GM12872 (cell line): ENCODE measurements around the gene DDI2.

Source experiments
- TF ChIP-seq, protein P1 (sequence below): IDR thresholded peaks from 3 replicates; pipeline ENCODE4 v1.5.1; 2011; ENCODE audit warnings: low read depth, mild to moderate bottlenecking, low read length, moderate library complexity; ENCODE audit not compliant: insufficient read depth

Gene DDI2

DNA sequence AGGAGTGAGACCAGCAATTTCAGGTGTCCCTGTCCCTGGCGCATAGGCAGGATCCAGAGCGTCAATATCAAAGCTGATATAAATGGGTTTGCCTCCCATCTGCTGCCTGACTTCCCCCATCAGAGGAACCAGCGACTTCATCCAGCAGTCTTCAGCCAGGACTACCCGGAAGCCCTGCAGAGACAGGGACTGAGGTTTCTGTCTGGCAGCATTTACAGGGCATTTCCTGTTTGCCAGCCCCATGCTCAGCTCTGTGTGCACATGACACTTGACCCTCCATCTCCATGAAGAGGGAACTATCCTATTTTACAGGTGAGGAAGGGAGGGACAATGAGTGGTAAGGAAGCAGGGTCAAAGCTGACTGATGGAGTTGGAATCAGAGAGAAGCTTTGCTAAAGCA is 39.6 kb upstream of the DDI2 start:
- TF ChIP-seq, protein P1, sequence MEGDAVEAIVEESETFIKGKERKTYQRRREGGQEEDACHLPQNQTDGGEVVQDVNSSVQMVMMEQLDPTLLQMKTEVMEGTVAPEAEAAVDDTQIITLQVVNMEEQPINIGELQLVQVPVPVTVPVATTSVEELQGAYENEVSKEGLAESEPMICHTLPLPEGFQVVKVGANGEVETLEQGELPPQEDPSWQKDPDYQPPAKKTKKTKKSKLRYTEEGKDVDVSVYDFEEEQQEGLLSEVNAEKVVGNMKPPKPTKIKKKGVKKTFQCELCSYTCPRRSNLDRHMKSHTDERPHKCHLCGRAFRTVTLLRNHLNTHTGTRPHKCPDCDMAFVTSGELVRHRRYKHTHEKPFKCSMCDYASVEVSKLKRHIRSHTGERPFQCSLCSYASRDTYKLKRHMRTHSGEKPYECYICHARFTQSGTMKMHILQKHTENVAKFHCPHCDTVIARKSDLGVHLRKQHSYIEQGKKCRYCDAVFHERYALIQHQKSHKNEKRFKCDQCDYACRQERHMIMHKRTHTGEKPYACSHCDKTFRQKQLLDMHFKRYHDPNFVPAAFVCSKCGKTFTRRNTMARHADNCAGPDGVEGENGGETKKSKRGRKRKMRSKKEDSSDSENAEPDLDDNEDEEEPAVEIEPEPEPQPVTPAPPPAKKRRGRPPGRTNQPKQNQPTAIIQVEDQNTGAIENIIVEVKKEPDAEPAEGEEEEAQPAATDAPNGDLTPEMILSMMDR = no peak

DNA sequence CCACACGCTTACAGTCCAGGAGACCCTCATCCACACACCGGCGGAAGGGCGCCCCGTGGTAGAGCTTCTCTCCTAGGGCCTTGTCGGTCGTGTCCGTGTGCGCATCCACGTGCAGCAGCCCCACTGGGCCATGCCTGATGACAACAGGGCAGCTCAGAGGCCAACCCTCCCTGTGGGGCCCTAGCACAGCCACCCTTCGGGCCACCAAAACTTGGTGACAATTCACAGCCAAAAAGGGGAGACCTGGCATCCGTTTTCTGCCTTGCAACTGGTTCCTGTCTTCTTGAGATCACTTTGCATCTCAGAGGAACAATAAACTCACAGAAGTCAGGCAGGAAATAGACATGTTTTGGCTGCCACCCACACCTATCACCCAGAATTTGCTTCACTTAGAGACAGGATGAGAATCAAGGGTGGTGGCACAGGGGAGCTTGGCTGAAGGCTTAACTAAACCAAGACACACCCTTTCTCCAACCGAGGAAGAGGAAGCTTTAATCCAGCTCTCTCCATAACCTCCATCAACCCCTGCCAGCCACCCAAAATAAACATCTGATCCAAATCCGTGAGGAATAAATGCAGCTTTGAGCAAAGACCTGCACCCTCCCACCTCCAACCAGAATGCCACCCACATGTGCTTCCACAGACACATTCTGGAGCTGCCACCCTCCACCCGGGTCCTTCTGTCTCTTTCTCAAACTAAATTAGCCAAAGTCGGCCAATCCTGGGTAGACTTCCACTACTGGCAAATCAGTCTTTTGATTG is 38.2 kb upstream of the DDI2 start:
- TF ChIP-seq, protein P1 = no peak

DNA sequence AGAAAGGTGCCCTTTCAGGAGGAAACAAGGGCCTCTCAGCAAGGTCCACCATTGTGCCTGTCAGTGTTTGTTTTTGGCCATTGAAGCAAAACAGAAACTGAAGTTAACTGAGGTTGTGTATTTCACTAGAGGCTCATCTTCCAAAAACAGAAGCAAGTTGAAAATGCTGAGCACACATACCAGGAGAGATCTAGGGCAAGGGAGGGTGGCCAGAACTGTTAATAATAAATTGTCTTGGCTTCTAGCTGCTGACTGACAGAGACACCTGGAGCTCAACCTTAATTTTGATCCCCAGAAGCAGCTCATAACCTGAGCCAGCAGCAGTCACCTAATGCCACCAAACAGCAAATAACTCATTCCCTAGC is 37.6 kb upstream of the DDI2 start:
- TF ChIP-seq, protein P1 = no peak

DNA sequence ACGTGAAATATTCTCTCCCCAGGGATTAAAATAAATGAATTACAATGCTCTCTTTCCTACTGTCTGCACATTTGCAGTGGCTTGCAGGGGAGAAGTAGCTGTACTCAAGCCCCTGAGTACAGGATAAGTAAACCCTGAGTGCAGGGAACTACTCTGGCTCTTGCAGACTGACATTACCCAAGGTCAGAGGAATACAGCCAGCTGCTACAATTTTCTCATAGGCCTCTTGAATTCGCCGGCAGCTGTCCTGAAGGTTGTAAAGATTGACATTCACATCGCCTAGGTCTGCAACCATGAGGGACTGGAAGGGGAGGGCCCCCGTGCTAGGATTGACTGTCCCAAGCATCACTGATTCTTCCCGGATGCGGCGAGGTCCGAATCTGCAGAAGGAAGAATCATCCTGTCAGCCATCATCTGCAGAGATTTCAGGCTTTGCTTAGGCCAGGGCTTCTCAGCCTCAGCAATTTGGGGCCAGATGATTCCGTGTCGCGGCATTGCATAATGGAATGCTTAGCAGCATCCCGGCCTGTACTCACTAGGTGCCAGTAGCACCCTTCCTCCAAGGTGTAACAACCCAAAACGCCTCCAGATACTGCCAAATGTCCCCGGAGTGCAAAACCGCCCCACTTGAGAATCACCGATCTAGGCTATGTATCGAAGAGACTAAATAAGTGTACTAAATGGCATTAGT is 34.1 kb upstream of the DDI2 start:
- TF ChIP-seq, protein P1 = no peak

DNA sequence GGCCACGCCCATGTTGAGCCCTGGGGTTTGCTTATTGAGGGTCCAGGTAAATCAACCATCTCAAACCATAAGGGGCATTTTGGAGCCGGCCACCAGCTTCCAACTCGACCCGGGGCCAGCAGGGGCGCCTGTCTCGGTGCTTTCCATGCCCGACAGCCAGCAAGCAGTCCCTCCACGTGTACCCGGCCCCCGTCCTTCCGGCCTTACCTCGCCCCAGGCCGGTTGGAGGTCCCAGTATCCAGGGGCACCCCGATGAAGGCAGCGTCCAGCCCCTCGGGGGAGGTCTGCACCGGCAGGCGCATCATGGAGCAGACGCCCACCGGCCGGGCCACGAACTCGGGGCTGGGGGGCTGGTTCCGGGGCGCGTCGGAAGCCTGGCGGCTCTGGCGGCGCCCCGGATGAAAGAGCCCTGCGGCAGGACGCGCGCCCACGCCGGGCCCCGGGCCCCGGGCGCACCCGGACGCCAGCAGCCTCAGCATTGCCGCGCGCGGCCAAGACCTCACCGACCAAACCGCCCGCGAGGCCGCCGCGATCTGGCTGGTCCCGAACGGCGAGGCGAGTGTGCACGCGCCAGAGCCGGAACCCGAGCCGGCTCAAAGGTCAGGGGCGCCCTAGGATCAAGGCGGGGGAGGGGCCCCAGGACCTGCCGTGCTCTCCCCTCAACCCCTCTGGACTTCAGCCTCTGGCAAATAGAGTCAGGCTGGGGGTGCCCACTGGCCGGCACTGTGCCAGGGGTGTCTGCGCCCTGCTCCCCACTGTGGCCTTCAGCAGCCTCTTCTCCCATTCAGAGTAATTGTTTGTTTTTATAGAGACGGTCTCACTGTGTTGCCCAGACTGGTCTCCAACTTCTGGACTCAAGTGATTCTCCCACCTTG is 32.5 kb upstream of the DDI2 start, which contains the start of gene AGMAT:
TSS of gene AGMAT (minus strand) at position 563 of the 875 bp plus-strand sequence. CDS start at position 479, 84 bp downstream.
- TF ChIP-seq, protein P1 = peak; percentile 52; the same call in 2 of the 3 replicates

DNA sequence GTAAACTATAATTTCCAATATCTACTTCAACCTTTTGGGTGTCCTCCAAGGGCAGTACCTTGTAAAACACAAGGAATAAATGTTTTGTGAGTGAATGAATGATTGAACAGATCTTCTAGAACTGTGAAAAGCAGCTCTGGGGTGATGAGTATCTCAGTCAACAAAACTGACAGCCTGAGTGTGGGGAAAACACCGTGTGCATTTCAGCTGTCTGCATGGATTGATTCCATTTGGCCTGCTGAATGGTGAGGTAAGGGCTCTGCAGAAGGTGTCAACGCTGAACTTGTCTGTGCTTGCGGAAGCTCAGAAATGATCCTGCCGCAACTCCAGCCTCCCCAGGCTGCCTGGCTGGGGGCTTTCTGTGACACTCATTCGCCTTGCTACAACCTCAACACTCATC is 25.0 kb upstream of the DDI2 start:
- TF ChIP-seq, protein P1 = no peak
